LNCAP (cell line): ENCODE data around the gene SLC10A7.

Experiments used
- CTCF ChIP-seq: fragments of 450-650 bp; IDR thresholded peaks from 2 replicates; pipeline ENCODE4 v1.5.1; 2017; ENCODE audit warnings: mild to moderate bottlenecking

SLC10A7 gene

DNA sequence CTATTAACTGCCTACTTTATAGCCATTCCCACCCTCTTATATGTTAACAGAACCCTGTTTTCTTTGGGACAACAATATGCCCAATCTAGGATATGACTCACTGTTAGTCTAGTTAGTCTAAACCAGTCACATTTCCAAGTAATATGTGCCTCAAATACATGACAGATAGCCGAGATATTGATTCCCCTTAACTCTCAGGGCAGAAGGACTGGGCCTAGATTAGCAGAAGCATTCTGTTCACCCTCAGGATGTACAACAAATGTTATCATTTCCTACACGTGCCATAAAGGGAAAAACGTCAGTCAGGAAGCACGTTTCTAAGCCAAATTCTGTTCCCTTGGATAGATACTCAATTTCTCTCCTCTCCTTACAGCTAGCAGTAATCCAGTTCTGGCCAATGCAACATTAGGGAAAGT, 114.1 kb downstream of the SLC10A7 start:
- no peak for TF ChIP-seq CTCF

DNA sequence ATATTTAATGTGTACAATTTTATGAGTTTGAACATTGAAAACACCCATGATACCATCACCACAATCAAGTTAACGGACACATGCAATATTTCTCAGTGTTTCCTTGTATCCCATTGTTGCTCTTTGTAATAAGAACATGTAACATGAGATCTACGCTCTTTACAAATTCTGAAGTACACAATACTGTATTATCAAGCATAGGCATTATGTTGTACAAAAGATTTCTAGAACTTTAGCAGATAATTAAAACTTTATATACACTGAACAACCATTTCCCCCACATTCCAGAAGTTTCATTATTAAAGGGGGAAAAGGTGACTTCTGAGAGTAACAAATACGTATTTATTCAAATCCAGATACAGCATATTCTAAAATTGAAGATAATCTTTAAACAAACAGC, 114.5 kb downstream of the SLC10A7 start:
- TF ChIP-seq CTCF, result no peak

DNA sequence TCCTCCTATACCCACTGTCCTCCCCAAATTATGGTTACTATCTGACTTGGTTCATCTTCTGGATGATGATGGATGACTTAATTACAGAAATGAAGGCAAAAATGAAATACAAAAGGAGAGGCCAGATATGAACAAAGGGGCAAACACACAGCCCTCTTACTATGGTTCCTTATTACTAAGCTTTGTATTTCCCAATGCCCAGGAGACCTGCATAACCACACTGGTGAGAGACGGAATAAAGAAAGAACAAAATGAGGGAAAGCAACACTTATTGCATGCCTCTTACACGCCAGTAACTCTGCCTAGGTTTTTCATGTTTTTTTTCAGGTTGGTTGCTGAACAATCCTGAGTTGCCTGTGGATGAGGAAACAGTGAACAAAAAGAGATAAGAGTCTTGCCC, 120.5 kb downstream of the SLC10A7 start:
- no peak for TF ChIP-seq CTCF

DNA sequence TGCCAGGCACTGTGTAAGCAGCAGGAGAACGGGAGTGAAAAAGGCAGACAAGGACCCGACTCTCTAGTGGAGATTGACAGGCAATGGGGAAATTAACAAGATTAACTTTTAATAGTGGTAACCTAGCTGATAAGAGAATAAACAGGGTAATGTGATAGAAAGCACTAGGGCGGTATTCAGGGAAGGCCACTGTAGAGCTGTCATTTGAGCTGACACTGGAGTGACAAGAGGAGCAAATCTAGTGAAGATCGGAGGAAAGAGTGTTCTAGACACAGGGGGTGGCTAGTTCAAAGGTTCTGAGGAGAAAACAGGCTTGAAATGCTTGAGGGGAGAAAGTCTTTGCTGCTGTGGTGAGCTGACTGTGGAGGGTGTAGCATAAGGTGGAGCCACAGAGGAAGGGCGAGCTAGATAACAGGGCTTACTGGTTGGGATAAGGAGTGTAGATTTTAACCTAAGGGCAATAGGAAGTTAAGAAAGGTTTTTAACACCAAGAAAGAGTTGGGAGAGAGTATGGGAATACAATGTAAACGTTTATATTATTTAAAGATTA, 122.8 kb downstream of the SLC10A7 start:
- no peak for TF ChIP-seq CTCF

- TF ChIP-seq CTCF, result no peak
Measured at GRCh38 chr4:146398404-146398803, 123.3 kb downstream of the SLC10A7 start.

DNA sequence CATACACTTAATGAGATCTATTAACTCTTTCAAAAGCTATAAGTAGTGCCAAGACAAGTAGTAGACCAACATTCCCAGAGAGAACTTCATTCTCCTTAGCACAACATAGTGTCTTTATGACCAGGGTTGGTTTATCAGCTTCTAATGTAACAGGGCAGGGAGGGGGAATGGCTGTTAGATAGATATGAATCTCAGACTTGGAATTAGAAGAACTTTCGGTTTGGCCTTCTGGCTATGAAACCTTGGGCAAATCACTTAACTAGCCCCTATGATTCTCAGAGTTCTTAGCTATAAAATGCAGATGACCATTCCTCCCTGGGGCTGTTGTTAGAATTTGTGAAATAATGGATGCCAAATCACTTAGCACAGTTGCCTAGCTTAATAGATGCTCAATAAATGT, 132.2 kb downstream of the SLC10A7 start:
- TF ChIP-seq CTCF, result no peak

DNA sequence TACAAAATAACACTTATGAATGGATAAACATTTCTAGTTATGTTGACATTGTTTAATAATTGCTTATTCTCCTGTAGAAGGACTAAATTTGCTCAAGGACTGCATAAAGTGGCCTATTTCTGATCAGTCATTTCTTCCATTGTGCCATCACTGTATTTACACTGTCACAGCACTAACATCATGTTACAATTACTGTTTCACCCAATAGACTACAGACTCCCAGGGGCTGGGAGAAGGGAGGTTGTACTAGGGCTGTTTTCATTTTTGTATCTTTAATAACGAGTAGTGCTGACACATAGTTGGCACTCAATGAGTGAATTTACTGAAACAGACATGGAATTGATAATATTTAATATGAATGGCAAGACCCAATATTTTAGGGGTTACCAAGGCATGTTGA, 139.5 kb downstream of the SLC10A7 start:
- TF ChIP-seq CTCF, result no peak

DNA sequence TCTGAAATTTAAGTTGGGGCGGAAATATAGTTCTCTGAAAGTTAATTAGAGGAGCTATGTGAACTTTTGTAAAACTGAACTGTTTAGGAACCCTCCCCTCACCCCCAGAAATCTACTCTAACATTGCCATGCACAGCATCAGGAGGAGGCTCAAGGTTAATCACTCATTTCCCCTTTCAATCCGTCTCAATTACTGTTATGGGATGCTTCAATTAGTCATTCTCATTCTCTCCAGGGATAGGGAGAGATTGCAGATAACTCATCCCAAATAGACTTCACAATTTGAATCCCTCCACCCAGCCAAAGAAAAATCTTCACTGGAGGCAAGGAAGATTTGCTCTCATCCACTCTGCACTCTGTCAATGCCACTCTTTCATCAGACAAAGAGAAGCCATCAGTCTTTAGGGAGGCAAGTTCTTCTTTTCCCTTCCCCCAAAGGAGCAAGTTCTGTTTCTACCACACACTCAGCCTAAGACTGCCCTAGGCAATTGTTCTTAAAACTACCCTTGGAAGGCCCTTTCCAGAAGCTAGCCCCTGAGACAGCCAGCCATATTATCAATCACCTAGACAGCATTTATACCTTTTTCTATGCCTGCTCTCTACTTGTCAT, 140.4 kb downstream of the SLC10A7 start:
- no peak for TF ChIP-seq CTCF
